Measurements from ENCODE around the gene NTM. TPM values are rescaled to one million over a fixed set of nuclear protein-coding genes. Genes with fewer than 3 reads are reported as not detected.
A peak's percentile ranks its signal among the peaks of the same experiment; 100 is the strongest.

NTM gene
- total RNA-seq, 1 donor from 2014 or later: 92.1 TPM

- TF ChIP-seq CTCF (IDR thresholded peaks at IDR 0.05): no peak
- H3K36me3 Mint-ChIP-seq (ENCODE audit: low read depth): no peaks in the 10 kb centered on the region
- H3K4me1 Mint-ChIP-seq (ENCODE audit: low read depth): peaks cover 5% of the 10 kb centered on the region
- DNase-seq (ENCODE audit: low spot score): no peak
- no peak overlapping the region for H3K27ac Mint-ChIP-seq (ENCODE audit: unreplicated experiment)
- H3K27me3 Mint-ChIP-seq (ENCODE audit: low read depth): peaks cover 8% of the 10 kb centered on the region
- peaks cover 8% of the 10 kb centered on the region for H3K9me3 Mint-ChIP-seq (ENCODE audit: low read depth)
- H3K4me3 Mint-ChIP-seq (ENCODE audit: unreplicated experiment): no peak overlapping the region
These were observed 54.9 kb downstream of the NTM start for GRCh38 chr11:131425285-131425684.

GRCh38 chr11:131428853-131429252, 58.4 kb downstream of the NTM start:
- TF ChIP-seq CTCF (IDR thresholded peaks at IDR 0.05): no peak
- H3K4me1 Mint-ChIP-seq (ENCODE audit: low read depth): no peaks in the 10 kb centered on the region

GRCh38 chr11:131430473-131431208, 60.2 kb downstream of the NTM start:
- TF ChIP-seq CTCF (IDR thresholded peaks at IDR 0.05): no peak
- no peak overlapping the region for H3K4me3 Mint-ChIP-seq (ENCODE audit: unreplicated experiment)
- no peaks in the 10 kb centered on the region for H3K36me3 Mint-ChIP-seq (ENCODE audit: low read depth)
- H3K9me3 Mint-ChIP-seq (ENCODE audit: low read depth): peaks cover 17% of the 10 kb centered on the region
- H3K27ac Mint-ChIP-seq (ENCODE audit: unreplicated experiment): peak overlapping the region; percentile 2
- peaks cover 12% of the 10 kb centered on the region for H3K27me3 Mint-ChIP-seq (ENCODE audit: low read depth)
- no peak for DNase-seq (ENCODE audit: low spot score)
- H3K4me1 Mint-ChIP-seq (ENCODE audit: low read depth): no peaks in the 10 kb centered on the region

More at GRCh38 chr11:131428853-131429252, 58.4 kb downstream of the NTM start:
- Mint-ChIP-seq H3K9me3 (ENCODE audit: low read depth) (peaks cover 8% of the 10 kb centered on the region), H3K27ac (ENCODE audit: unreplicated experiment) (no peak overlapping the region), H3K36me3 (ENCODE audit: low read depth) (no peaks in the 10 kb centered on the region), H3K27me3 (ENCODE audit: low read depth) (peaks cover 8% of the 10 kb centered on the region), H3K4me3 (ENCODE audit: unreplicated experiment) (no peak overlapping the region)
- DNase-seq (ENCODE audit: low spot score): no peak

- Mint-ChIP-seq H3K9me3 (ENCODE audit: low read depth) (peaks cover 4% of the 10 kb centered on the region), H3K4me1 (ENCODE audit: low read depth) (no peaks in the 10 kb centered on the region), H3K4me3 (ENCODE audit: unreplicated experiment) (no peak overlapping the region), H3K27me3 (ENCODE audit: low read depth) (peaks cover 13% of the 10 kb centered on the region), H3K36me3 (ENCODE audit: low read depth) (peaks cover 1% of the 10 kb centered on the region), H3K27ac (ENCODE audit: unreplicated experiment) (no peak overlapping the region)
- DNase-seq (ENCODE audit: low spot score): no peak
- no peak for TF ChIP-seq CTCF (IDR thresholded peaks at IDR 0.05)
These were observed 70.8 kb downstream of the NTM start for GRCh38 chr11:131441051-131441810.

- Mint-ChIP-seq H3K9me3 (ENCODE audit: low read depth) (no peaks in the 10 kb centered on the region), H3K4me3 (ENCODE audit: unreplicated experiment) (no peak overlapping the region), H3K27me3 (ENCODE audit: low read depth) (peaks cover 13% of the 10 kb centered on the region), H3K4me1 (ENCODE audit: low read depth) (no peaks in the 10 kb centered on the region), H3K27ac (ENCODE audit: unreplicated experiment) (no peak overlapping the region), H3K36me3 (ENCODE audit: low read depth) (no peaks in the 10 kb centered on the region)
- no peak for TF ChIP-seq CTCF (IDR thresholded peaks at IDR 0.05)
- no peak for DNase-seq (ENCODE audit: low spot score)
These were observed 76.3 kb downstream of the NTM start for GRCh38 chr11:131446590-131447275.
